T follicular helper cell (primary cell): Measurements from ENCODE around the gene SYNJ2.

Experiments used
- DNase-seq: peaks from one replicate; pipeline ENCODE4 v3.0.0-alpha.2; 2020; ENCODE audit warnings: low read depth

The SYNJ2 gene

DNA sequence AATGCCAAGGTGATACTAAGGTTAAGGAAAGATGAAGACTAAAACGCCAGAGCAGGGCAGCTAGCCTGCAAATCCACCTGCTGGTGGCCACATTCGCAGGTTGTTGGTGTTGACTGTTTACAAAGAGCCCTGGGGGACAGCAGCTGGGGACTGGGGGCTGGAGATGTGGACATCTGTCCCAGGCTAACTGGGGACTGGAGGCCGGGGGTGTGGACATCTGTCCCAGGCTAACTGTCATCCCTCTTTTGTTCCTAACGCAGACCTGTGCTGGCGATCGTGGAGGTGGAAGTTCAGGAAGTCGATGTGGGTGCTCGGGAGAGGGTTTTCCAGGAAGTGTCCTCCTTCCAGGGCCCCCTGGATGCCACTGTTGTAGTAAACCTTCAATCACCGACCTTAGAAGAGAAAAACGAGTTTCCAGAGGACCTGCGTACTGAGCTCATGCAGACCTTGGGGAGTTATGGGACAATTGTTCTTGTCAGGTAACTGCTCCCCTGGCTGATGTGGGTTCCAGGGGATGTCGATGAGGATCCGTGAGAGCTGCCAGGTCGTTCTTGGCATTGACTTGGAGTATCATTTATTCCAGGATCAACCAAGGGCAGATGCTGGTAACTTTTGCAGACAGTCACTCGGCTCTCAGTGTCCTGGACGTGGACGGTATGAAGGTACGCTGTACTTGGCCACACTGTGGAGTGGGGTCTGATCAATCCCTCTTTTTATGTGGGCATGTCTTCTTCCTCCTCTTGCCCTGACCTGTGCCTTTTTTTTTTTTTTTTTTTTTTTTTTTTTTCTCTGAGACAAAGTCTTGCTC lies 99.4 kb downstream of the SYNJ2 start:
- DNase-seq = no peak

DNA sequence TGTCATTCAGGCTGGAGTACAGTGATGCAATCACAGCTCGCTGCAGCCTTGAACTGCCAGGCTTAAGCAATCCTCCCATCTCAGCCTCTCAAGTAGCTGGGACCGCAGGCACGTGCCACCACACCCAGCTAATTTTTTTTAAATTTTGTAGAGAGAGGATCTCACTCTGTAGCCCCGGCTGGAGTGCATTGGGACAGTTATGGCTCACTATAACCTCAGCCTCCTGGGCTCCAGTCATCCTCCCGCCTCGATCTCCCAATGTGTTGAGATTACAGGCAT lies 99.9 kb downstream of the SYNJ2 start:
- no peak for DNase-seq

DNA sequence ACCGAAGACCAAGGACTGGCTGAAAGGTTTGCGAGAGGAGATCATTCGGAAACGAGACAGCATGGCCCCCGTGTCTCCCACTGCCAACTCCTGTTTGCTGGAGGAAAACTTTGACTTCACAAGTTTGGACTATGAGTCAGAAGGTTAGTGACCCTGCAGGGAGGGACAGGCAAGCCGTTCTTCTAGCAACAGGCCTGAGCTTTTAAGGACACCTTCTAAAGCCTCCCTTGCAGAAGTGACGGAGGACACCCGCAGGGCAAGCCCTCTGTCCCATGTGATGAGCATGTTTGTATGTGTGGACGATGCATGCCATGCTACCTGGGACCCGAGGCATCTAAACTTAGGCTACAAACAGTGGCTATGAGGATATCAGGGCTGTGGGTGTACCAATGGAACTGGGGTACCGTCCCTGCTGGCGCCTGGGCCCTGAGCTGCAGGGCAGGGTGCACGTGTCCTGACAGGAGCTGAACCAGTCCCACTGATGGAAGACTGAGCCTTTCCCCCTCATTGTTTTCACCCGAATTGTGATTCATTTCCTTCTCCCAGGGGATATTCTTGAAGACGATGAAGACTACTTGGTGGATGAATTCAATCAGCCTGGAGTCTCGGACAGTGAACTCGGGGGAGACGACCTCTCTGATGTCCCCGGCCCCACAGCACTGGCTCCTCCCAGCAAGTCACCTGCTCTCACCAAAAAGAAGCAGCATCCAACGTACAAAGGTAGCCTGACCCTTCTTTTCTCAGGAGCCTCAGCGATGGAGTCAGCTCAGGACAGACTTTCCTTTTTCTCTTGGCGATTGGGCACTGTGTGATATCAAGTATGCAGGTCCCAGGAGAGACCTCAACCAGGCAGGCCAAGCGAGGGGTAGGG lies 102.0 kb downstream of the SYNJ2 start:
- DNase-seq = no peak

DNA sequence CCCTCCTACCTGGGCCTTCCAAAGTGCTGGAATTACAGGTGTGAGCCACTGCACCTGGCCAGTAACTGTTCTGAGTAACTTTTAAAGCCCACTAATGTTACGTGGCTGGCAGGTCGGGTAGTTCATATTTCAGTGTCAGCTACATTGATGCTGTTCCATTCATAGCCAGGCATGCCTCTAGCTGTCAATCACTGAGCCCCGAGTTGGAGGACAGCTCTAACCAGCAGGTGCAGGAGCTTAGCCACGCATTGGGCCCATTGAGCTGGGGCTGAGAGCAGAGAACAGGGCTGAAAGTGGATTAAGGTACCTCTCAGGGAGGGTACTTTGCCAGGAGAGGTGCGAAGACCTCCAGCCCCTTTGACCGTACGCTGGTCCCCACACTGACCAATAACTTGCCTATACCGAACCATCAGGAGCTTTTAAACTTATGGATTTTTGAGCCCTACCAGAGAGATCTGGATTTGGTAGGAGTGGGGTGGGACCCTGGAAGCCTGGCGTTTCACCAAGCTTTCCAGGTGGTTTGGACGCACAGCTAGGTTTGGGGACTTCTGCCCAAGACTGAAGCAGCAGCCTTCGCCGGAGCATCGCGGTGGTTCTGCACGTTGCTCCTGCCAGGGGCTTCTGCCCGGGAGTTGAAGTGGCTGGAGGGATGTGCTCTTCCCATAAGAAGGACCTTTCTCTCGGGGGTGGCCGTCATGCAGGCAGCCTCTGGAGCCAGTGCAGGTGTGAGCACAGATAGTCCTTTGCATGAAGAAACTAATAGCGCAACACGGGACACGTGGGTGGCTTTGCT lies 103.8 kb downstream of the SYNJ2 start:
- DNase-seq = no peak

DNA sequence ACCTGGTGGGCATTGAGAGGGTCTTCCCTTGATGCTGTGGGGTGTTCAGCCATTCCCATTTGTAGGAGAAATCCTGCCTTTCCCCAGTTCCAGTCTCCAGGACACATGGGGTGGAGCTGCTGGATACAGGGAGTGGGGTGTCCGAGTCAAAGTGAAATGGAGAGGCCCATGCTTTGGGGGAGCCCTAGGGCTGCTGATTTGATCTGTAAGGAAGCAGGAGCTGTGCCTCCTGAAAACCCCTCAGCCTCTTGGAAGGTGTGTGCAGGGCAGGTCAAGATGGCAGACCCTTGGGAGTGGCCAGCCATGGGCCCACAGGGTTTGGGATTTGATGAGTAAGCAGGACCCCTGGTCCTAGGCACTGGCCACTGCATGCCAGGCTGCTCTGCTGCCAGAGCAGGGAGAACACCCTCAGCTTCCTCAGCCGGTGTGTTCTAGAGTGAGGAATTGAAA lies 104.4 kb downstream of the SYNJ2 start:
- DNase-seq = no peak

DNA sequence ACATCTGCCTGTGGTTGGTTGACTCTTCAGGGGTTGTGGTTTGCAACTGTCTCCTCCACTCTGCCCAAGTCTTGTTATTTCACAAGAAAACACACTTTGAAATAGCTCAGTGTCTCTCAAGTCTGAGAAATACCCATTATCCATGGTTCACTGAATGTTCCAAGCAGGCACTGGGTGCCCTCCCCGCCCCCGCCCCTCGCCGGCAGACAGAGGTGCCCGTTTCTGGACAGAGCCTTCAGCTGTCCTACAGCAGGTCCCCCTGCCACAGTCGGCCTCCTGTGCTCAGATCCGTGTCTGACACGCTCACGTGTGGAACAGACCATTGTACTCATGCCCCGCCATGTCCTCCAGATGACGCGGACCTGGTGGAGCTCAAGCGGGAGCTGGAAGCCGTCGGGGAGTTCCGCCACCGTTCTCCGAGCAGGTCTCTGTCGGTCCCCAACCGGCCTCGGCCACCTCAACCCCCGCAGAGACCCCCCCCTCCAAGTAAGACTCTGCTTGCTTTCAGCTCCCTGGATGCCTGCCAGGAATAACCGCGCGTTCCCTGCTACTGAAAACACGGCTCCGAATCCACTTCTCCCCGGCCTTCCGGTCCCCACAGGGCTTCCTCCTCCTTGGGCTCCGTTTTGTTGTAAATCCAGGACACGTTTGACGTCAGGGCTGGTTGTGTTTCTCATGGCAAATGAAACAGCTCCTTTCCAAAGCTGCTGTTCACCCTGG lies 105.0 kb downstream of the SYNJ2 start:
- no peak for DNase-seq

DNA sequence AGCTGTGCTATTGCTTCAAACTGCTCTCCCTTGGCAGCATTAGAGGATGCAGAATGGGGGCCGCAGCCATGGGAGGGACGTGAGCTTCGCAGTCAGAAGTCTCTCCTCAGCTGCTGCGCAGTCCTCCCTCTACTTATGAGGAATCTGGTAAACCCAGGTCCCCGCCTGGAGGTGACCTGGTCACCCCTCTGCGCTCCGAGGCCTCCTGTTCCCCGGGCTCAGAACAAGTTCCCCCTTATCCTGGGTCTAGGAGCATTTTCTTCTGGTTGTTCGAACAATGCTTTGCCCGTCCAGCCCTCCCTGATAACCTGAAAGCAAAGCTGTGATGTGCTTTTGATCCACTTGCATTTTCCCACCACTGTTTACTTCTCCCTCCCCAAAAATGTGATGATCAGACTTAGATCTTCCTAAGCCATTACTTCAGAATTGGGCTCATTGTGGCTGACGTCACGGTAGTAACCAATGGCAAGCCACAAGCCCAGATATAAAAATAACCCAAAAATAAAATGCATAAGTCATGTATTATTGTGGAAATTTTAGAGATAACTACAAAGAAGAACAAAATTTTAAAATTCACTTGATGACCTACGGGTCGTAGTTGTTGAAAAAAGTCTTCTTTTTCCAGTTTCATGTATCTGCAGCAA lies 105.7 kb downstream of the SYNJ2 start:
- no peak for DNase-seq

DNA sequence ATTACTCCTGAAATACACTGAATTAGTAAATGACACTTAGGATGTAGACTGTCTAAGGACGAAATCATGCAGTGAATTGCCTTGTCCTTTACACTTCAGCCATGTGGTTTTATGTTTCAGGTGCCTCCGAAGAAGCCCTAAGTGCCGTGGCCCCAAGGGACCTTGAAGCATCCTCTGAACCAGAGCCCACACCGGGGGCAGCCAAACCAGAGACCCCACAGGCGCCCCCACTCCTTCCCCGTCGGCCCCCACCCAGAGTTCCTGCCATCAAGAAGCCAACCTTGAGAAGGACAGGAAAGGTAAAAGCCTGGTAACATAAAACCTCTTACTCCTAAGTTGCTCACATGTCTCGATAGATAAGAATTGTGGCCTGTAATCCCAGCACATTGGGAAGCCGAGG lies 111.1 kb downstream of the SYNJ2 start:
- DNase-seq = no peak

DNA sequence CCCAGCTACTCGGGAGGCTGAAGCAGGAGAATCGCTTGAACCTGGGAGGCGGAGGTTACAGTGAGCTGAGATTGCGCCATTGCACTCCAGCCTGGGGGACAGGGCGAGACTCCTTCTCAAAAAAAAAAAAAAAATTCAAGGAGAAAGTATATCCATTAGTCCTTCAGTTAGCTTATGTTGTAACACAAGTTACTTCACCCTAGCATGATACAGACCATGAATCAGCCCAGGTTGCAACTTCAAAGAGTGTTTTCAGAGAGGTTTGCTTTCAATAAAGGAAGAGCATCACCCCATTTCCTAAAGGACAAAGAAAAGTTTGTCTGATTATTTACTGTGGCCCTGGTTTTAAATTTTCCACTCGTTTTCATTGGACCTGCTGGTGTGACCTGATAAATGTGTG lies 113.4 kb downstream of the SYNJ2 start:
- DNase-seq = no peak

DNA sequence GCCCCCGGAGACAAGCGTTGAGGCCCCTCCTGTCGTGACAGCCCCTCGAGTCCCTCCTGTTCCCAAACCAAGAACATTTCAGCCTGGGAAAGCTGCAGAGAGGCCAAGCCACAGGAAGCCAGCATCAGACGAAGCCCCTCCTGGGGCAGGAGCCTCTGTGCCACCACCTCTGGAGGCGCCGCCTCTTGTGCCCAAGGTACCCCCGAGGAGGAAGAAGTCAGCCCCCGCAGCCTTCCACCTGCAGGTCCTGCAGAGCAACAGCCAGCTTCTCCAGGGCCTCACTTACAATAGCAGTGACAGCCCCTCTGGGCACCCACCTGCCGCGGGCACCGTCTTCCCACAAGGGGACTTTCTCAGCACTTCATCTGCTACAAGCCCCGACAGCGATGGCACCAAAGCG lies 114.0 kb downstream of the SYNJ2 start:
- DNase-seq = no peak

DNA sequence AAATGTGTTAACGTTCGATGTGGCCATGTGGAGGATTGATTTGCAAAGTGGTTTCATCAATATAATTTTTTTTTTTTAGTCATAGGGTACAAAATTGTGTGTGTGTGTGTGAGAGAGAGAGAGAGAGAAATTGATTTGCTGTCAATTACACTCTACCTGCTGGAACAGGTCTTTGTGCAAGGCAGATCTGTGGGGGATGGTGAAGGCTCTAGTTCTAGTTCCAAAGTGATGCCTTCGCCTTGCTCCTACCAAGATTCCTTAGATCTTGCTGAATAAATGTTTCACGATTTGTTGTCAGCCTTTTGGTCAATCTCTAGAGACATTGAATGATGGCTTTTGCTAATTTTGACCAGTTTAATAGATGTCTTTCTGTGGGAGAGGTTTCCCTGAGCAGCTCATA lies 121.6 kb downstream of the SYNJ2 start:
- DNase-seq = no peak

DNA sequence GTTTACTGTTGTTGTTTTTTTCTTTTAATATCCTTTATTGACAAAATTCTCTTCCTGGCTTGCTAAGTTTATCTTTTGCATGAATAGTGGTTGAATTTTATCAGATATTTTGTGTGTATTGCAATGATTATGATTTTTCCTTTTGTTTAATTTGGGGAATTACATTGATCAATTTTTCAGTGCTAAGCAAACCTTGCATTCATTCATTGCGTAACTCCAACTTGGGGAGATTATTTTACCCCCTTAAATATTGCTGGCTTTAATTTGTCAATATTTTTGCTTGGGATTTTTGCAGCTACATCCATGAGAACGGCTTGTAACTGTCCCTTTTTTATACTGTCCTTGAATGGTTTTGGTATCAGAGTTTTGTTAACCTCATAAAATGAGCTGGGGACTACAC lies 123.0 kb downstream of the SYNJ2 start:
- no peak for DNase-seq

DNA sequence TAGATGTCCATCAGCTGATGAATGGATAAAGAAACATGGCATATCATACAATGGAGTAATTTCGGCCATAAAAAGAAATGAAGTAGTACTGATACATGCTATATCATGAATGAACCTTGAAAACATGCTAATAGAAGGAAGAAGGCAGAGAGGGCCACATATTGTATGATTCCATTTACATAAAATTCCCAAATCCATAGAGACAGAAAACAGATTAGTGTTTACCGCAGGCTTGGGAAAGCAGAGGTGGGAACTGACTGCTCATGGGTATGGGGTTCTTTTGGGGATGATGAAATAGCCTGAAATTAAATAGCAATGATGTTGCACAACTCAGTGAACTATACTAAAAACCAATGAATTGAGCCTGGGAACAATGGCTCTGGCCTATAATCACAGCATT lies 128.1 kb downstream of the SYNJ2 start:
- no peak for DNase-seq

DNA sequence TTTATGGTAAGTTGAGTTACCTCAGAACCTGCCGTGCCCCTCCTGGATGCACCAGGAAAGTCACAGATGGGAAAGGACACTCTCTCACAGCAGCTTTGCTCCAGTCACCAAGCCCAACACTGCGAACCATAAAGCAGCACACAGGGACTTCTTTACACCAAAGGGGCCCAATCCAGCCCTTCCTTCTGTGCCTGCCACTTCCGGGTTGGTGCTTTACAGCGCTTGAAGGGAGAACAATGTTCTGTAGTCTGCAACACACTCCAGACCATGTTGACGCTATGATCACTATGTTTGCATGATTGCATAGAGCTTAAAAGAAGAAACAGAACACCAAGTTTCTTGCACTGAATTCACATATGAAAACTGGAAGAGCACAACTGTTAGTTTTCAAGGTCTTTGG lies 129.3 kb downstream of the SYNJ2 start:
- no peak for DNase-seq

DNA sequence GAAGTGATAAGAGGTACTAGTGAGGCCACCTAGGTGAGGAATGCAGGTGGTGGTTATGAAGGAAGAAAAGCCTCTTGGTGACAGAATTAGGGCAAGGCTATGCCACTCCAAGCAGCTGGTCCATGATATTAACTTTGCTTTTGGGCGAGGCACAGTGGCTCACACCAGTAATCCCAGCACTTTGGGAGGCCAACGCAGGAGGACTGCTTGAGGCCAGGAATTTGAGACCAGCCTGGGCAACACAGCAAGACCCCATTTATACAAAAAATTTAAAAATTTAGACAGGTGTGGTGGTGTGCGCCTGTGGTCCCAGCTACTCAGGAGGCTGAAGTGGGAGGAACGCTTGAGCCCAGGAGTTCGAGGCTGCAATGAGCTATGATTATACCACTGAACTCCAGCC lies 130.3 kb downstream of the SYNJ2 start:
- no peak for DNase-seq

DNA sequence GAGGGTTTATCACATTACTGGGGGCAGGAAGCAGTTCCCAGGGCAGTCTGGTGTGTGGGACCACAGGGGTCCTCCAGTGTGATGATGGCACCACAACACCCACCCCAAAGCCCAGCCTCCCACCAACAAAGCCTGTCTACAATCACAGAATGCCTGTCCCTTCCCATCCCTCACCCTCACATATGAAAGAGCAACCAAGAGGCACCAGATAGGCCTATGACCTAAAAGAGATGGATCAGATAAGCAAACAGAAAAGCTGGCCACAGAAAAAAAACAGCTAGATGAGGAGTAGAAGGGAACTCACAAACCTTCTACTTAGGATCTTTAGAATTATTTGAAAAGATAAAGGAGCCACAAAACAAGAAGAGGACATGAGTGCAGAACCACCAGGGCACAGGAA lies 132.1 kb downstream of the SYNJ2 start:
- DNase-seq = no peak

DNA sequence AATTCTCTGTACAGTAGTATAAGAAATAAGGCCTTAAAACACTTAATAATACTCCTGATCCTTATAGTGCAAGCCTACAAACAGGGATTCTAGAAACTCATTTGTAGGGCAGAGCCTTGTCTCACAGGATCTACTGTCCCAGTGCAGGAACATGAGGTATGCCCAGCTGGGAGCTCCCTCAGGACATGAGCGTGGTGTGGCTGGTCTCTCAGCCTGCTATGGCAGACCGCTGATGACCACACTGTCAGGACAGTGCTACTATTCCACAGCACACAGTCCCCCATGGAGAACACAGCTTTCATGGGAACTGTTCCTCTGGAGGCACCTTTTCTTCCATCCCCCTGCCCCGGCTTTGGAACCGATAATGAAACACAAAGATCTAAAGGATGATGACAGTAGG lies 133.4 kb downstream of the SYNJ2 start:
- DNase-seq = no peak

DNA sequence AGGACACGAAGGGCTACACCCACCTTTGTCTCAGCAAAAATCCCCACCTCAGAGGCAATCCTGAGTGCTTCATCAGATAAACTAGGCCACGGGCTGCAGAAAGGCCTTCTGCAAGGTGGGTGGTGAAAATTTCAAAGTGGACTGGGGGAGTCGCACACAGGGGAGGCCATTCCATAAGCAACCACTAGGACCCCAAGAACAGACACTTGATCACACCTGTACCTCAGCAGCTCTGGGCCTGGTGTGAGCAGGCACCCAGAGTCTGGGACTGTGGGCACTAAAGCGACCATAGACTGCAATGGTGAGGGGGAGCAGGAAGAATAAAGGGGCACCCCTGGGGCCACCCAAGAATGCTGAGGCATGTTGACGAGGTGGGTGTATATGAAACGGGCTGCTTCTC lies 133.8 kb downstream of the SYNJ2 start:
- DNase-seq = no peak

DNA sequence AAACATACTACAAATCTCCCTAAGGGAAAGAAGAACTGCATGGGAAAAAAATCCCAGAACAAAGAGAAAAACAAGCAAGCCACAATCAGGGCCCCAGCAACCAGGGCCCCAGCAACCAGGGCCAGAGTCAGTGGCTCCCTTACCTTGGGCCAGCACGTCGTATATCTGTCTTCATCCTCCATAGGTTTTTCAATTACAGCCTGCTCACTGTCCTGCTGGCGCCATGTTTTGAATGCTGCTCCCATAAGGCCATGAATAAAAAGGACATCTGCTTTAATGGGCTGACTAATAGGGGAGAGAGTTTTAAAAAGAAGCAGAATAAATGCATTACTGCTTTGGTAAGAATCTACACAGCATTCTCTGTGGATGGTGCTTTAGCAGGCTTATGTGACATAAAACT lies 137.2 kb downstream of the SYNJ2 start:
- no peak for DNase-seq

DNA sequence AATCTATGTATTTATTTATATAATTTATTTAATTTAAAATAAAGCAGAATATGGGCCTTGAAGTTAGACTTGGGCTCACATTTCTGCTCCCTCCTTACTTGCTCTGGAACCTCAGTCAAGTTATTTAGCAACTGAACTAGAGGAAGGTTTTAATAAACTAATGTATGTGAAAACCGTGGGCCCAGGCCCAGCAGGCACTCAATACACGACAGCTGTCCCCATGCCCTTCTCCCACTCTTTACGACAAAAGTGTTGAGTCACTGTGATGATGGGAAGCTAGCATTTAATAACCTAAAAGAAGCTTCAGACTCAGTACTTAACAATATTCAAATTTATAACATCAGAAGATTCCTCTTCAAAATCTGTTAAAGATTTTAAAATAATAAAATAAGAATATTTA lies 139.7 kb downstream of the SYNJ2 start:
- no peak for DNase-seq

DNA sequence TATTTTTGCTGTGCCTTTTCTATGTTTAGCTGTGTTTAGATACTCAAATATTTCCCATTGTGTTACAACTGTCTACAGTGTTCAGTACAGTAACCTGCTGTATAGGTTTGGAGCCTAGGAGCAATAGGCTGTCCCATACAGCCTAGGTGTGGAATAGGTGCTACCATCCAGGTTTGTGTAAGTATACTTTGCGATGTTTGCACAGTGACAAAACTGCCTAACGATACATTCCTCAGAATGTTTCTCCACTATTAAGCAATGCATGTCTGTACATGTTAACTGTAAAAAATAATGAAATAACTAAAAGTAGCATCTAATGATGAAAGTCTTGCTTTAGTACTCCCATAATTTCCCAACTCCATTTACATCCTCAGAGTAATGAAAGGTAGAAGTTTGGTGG lies 140.4 kb downstream of the SYNJ2 start:
- DNase-seq = no peak

DNA sequence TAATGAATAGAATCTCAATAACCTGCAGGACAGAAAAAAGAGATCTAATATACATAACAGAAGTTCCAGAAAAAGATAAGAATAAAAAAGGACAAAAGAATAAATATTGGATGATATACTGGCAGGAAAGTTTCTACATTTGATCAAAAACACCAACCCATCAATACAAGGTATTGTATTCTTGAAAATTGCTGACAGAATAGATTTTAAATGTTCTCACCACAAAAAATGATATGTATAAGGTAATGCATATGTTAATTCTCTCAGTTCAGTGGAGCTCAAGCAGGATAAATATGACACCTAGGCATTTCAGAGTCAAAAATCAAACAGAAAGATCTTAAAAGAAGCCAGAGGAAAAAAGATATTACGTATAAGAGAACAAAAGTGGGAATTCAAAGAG lies 142.6 kb downstream of the SYNJ2 start:
- no peak for DNase-seq
